H9 (cell line): ENCODE results near the gene LHPP. TPM values are rescaled to one million over a fixed set of nuclear protein-coding genes. Genes with fewer than 3 reads are reported as not detected.

Experiments used
- DNase-seq: peaks from one replicate; pipeline ENCODE4 v3.0.0-alpha.2; 2017
- H2AFZ ChIP-seq: one replicate; pipeline ENCODE4 v1.6.1; 2013; ENCODE audit warnings: mild to moderate bottlenecking, low read length, control low read depth, moderate library complexity
- H2AK5ac ChIP-seq: 2 replicates; pipeline ENCODE4 v1.6.1; 2013; ENCODE audit warnings: low read length, control low read depth, mixed read lengths; ENCODE audit not compliant: insufficient read length
- H2BK120ac ChIP-seq: one replicate; pipeline ENCODE4 v1.6.1; 2013; ENCODE audit warnings: low read depth, mild to moderate bottlenecking, low read length, control low read depth, inconsistent platforms; ENCODE audit not compliant: poor library complexity, severe bottlenecking
- H2BK12ac ChIP-seq: 2 replicates; pipeline ENCODE4 v1.6.1; 2013; ENCODE audit warnings: low read length, control low read depth, mixed read lengths, low read depth; ENCODE audit not compliant: insufficient read length
- H2BK15ac ChIP-seq: 2 replicates; pipeline ENCODE4 v1.6.1; 2013; ENCODE audit warnings: low read depth, low read length, control low read depth
- H2BK20ac ChIP-seq: one replicate; pipeline ENCODE4 v1.6.1; 2013; ENCODE audit warnings: low read depth, mild to moderate bottlenecking, low read length, control low read depth, inconsistent platforms; ENCODE audit not compliant: poor library complexity, severe bottlenecking
- H2BK5ac ChIP-seq: 2 replicates; pipeline ENCODE4 v1.6.1; 2013; ENCODE audit warnings: low read length, control low read depth, mixed read lengths; ENCODE audit not compliant: insufficient read length
- H3K14ac ChIP-seq: 2 replicates; pipeline ENCODE4 v1.6.1; 2013; ENCODE audit warnings: low read length, control low read depth; ENCODE audit not compliant: insufficient read depth
- H3K18ac ChIP-seq: 2 replicates; pipeline ENCODE4 v1.6.1; 2013; ENCODE audit warnings: low read depth, mild to moderate bottlenecking, mixed read lengths, low read length, control low read depth; ENCODE audit not compliant: insufficient read length
- H3K23ac ChIP-seq: 2 replicates; pipeline ENCODE4 v1.6.1; 2013; ENCODE audit warnings: low read length, control low read depth, mixed read lengths, low read depth; ENCODE audit not compliant: insufficient read length
- H3K23me2 ChIP-seq: 2 replicates; pipeline ENCODE4 v1.6.1; 2013; ENCODE audit warnings: low read depth, mild to moderate bottlenecking, mixed read lengths, low read length, control low read depth; ENCODE audit not compliant: insufficient read length, poor library complexity, severe bottlenecking
- H3K27ac ChIP-seq: 2 replicates; pipeline ENCODE4 v1.5.1; 2013; ENCODE audit warnings: low read length, control low read depth, mixed read lengths, low read depth; ENCODE audit not compliant: insufficient read length
- H3K27me3 ChIP-seq: 2 replicates; pipeline ENCODE4 v1.6.1; 2013; ENCODE audit warnings: low read length, control low read depth, inconsistent platforms; ENCODE audit not compliant: insufficient read depth
- H3K4ac ChIP-seq: 2 replicates; pipeline ENCODE4 v1.6.1; 2013; ENCODE audit warnings: low read depth, mild to moderate bottlenecking, control low read depth, inconsistent platforms, low read length, moderate library complexity
- H3K4me1 ChIP-seq: 2 replicates; pipeline ENCODE4 v1.6.1; 2013; ENCODE audit warnings: low read length, control low read depth, inconsistent platforms; ENCODE audit not compliant: insufficient read depth
- H3K4me2 ChIP-seq: 2 replicates; pipeline ENCODE4 v1.6.1; 2013; ENCODE audit warnings: low read length, control low read depth, mixed read lengths; ENCODE audit not compliant: insufficient read length, insufficient read depth
- H3K56ac ChIP-seq: 2 replicates; pipeline ENCODE4 v1.6.1; 2013; ENCODE audit warnings: low read depth, mild to moderate bottlenecking, mixed read lengths, low read length, control low read depth; ENCODE audit not compliant: insufficient read length
- H3K79me1 ChIP-seq: 2 replicates; pipeline ENCODE4 v1.6.1; 2013; ENCODE audit warnings: low read depth, mild to moderate bottlenecking, moderate library complexity, low read length, control low read depth, inconsistent platforms; ENCODE audit not compliant: insufficient read depth, poor library complexity, severe bottlenecking
- H3K79me2 ChIP-seq: 2 replicates; pipeline ENCODE4 v1.6.1; 2013; ENCODE audit warnings: low read length, control low read depth, inconsistent platforms; ENCODE audit not compliant: insufficient read depth
- H3K9ac ChIP-seq: 2 replicates; pipeline ENCODE4 v1.6.1; 2013; ENCODE audit warnings: low read length, control low read depth, mixed read lengths; ENCODE audit not compliant: insufficient read length; ENCODE audit errors: extremely low read depth
- H3K9me3 ChIP-seq: one replicate; pipeline ENCODE4 v1.6.1; 2013; ENCODE audit warnings: low read depth, low read length, inconsistent platforms; ENCODE audit not compliant: control insufficient read depth
- H3T11ph ChIP-seq: one replicate; pipeline ENCODE4 v1.6.1; 2013; ENCODE audit warnings: mild to moderate bottlenecking, low read length, control low read depth, inconsistent platforms
- H4K20me1 ChIP-seq: one replicate; pipeline ENCODE4 v1.6.1; 2013; ENCODE audit not compliant: control insufficient read depth, insufficient read length, insufficient read depth
- H4K5ac ChIP-seq: 2 replicates; pipeline ENCODE4 v1.6.1; 2013; ENCODE audit warnings: low read depth, mild to moderate bottlenecking, mixed read lengths, low read length, control low read depth; ENCODE audit not compliant: insufficient read length
- H4K8ac ChIP-seq: replicated peaks from 2 replicates; pipeline ENCODE4 v1.6.1; 2013; ENCODE audit warnings: low read length, control low read depth, mixed read lengths, low read depth; ENCODE audit not compliant: insufficient read length
- H4K91ac ChIP-seq: 2 replicates; pipeline ENCODE4 v1.6.1; 2013; ENCODE audit warnings: low read depth, mild to moderate bottlenecking, moderate library complexity, mixed read lengths, low read length, control low read depth; ENCODE audit not compliant: insufficient read length
- H3K27ac Mint-ChIP-seq, 3 experiments: 2 replicates in 2 of 3; 3 replicates in 1 of 3; pipeline ENCODE4 v1.8.0; 2020 to 2021; ENCODE audit warnings: mixed read lengths in 3 of 3, mild to moderate bottlenecking in 1 of 3, moderate library complexity in 1 of 3
- H3K27me3 Mint-ChIP-seq: 2 replicates; pipeline ENCODE4 v1.8.0; 2021; ENCODE audit warnings: low read depth, mild to moderate bottlenecking, moderate library complexity, mixed read lengths
- H3K36me3 Mint-ChIP-seq, 3 experiments: 2 replicates in 2 of 3; 3 replicates in 1 of 3; pipeline ENCODE4 v1.8.0; 2020 to 2021; ENCODE audit warnings: low read depth in 3 of 3, mixed read lengths in 3 of 3; ENCODE audit not compliant: insufficient read depth in 1 of 3
- H3K4me1 Mint-ChIP-seq, 2 experiments: 2 replicates each; pipeline ENCODE4 v1.8.0; 2020; ENCODE audit warnings: mixed read lengths in 2 of 2
- H3K4me3 Mint-ChIP-seq, 2 experiments: 2 replicates in 1 of 2; 3 replicates in 1 of 2; pipeline ENCODE4 v1.8.0; 2020 to 2021; ENCODE audit warnings: mild to moderate bottlenecking in 2 of 2, mixed read lengths in 2 of 2, moderate library complexity in 1 of 2
- H3K9me3 Mint-ChIP-seq, 2 experiments: 2 replicates in 1 of 2; 3 replicates in 1 of 2; pipeline ENCODE4 v1.8.0; 2020; ENCODE audit warnings: mild to moderate bottlenecking in 2 of 2, mixed read lengths in 2 of 2, moderate library complexity in 1 of 2
- WGBS: extraction: QIAGEN DNeasy Blood & Tissue Kit; methylation state at CpG from one replicate; pipeline ENCODE4 v1.1.7; 2013; ENCODE audit warnings: missing lambda C conversion rate, low lambda C conversion rate, mixed read lengths; ENCODE audit not compliant: insufficient read length; ENCODE audit errors: extremely low coverage; 5-methylcytosine and 5-hydroxymethylcytosine counted together
- total RNA-seq: library from RNA; stranded (reverse); gene quantifications from 2 replicates; pipeline ENCODE4 v1.2.1, GENCODE V29; 2021
- TF ChIP-seq, protein P1 (sequence below): fragments of 200-600 bp; sonication (generic); conservative IDR thresholded peaks from 3 replicates; pipeline ENCODE4 v1.8.0; 2021; ENCODE audit warnings: antibody characterized with exemption, mild to moderate bottlenecking

LHPP gene
- total RNA-seq, 1 experiment from 2014 or later, result 29.6 TPM

GRCh38 chr10:124618470-124619073 is 156.9 kb downstream of the LHPP start:
- Histone ChIP-seq H3K27me3 (no peaks in the 10 kb centered on the region), H3K18ac (no peak overlapping the region), H2AFZ (no peak overlapping the region), H3K4me1 (peaks cover 2% of the 10 kb centered on the region; the same call in 1 of the 2 replicates), H3K14ac (no peak overlapping the region; the same call in 1 of the 2 replicates), H4K5ac (no peak overlapping the region), H2BK20ac (no peak overlapping the region), H3K4me2 (no peak overlapping the region), H3K27ac (no peak overlapping the region), H3K9ac (no peak overlapping the region), H3K23ac (no peak overlapping the region), H3K79me2 (no peaks in the 10 kb centered on the region), H3K23me2 (no peaks in the 10 kb centered on the region), H4K91ac (no peak overlapping the region), H3T11ph (no peak overlapping the region), H3K56ac (no peak overlapping the region), H2BK12ac (no peak overlapping the region), H4K8ac (no peak overlapping the region), H2AK5ac (no peak overlapping the region), H3K9me3 (no peaks in the 10 kb centered on the region), H3K4ac (no peak overlapping the region), H2BK15ac (no peak overlapping the region), H4K20me1 (no peaks in the 10 kb centered on the region), H2BK120ac (no peak overlapping the region), H2BK5ac (no peak overlapping the region), H3K79me1 (no peaks in the 10 kb centered on the region)
- Mint-ChIP-seq H3K4me3 (no peak overlapping the region), H3K9me3 (no peaks in the 10 kb centered on the region), H3K27me3 (no peaks in the 10 kb centered on the region), H3K36me3 (peaks cover 0 to 2% (median 0%) of the 10 kb centered on the region in 3 experiments; a peak in 1 of 7 replicates), H3K4me1 (peaks cover 5 to 15% of the 10 kb centered on the region in 2 experiments), H3K27ac (peak overlapping the region; percentile 36 to 49 (median 40); a peak in 3 of 7 replicates)
- DNase-seq, result no peak
- TF ChIP-seq, protein P1, sequence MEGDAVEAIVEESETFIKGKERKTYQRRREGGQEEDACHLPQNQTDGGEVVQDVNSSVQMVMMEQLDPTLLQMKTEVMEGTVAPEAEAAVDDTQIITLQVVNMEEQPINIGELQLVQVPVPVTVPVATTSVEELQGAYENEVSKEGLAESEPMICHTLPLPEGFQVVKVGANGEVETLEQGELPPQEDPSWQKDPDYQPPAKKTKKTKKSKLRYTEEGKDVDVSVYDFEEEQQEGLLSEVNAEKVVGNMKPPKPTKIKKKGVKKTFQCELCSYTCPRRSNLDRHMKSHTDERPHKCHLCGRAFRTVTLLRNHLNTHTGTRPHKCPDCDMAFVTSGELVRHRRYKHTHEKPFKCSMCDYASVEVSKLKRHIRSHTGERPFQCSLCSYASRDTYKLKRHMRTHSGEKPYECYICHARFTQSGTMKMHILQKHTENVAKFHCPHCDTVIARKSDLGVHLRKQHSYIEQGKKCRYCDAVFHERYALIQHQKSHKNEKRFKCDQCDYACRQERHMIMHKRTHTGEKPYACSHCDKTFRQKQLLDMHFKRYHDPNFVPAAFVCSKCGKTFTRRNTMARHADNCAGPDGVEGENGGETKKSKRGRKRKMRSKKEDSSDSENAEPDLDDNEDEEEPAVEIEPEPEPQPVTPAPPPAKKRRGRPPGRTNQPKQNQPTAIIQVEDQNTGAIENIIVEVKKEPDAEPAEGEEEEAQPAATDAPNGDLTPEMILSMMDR, result no peak
- WGBS, result no CpG with 5 or more reads among the region's 18 CpGs
